OCI-LY1 (cell line): Measurements from ENCODE around the gene LRRC59.

ENCODE experiments used
- EZH2 ChIP-seq: fragments of 200-600 bp; sonication (generic), shearing (Covaris generic); IDR thresholded peaks from 2 replicates; pipeline ENCODE4 v1.8.0; 2017; ENCODE audit warnings: borderline replicate concordance, mixed run types, mild to moderate bottlenecking, antibody characterized with exemption, low read length, moderate library complexity, mixed read lengths
- TF ChIP-seq, protein P1 (sequence below): fragments of 200-600 bp; sonication (generic), shearing (Covaris generic); IDR thresholded peaks from 2 replicates; pipeline ENCODE4 v1.5.1; 2017; ENCODE audit warnings: mild to moderate bottlenecking, antibody characterized with exemption, low read length, moderate library complexity, mixed read lengths

- TF ChIP-seq, protein P1, sequence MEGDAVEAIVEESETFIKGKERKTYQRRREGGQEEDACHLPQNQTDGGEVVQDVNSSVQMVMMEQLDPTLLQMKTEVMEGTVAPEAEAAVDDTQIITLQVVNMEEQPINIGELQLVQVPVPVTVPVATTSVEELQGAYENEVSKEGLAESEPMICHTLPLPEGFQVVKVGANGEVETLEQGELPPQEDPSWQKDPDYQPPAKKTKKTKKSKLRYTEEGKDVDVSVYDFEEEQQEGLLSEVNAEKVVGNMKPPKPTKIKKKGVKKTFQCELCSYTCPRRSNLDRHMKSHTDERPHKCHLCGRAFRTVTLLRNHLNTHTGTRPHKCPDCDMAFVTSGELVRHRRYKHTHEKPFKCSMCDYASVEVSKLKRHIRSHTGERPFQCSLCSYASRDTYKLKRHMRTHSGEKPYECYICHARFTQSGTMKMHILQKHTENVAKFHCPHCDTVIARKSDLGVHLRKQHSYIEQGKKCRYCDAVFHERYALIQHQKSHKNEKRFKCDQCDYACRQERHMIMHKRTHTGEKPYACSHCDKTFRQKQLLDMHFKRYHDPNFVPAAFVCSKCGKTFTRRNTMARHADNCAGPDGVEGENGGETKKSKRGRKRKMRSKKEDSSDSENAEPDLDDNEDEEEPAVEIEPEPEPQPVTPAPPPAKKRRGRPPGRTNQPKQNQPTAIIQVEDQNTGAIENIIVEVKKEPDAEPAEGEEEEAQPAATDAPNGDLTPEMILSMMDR, result no peak
- no peak for TF ChIP-seq EZH2
Measured at GRCh38 chr17:50379351-50380132, 17.8 kb downstream of the LRRC59 start.
